Astrocyte of the cerebellum (primary cell): ENCODE measurements around the gene FXYD3.

Experiments
- DNase-seq: peaks from one replicate; pipeline ENCODE4 v3.0.0-alpha.2; 2011; ENCODE audit warnings: low read depth
- H3K4me3 ChIP-seq: 2 replicates; pipeline ENCODE4 v1.5.1; 2011; ENCODE audit warnings: mild to moderate bottlenecking, low read depth, low read length, moderate library complexity
- CTCF ChIP-seq: IDR thresholded peaks from 2 replicates; pipeline ENCODE4 v1.5.1; 2012; ENCODE audit warnings: low read length, low read depth, moderate library complexity, mild to moderate bottlenecking; ENCODE audit errors: missing control alignments
- in situ Hi-C: cut with HindIII; loops from 2 replicates; pipeline ENCODE4 v1.10.0; 2017; ENCODE audit warnings: low sequenced_read_pairs

Gene FXYD3

GRCh38 chr19:35090506-35091214 is 25.0 kb upstream of the FXYD3 start:
- DNase-seq: peak; percentile 29
- no peak overlapping the region for H3K4me3 ChIP-seq
- in situ Hi-C loops: no loop called here
- peak; percentile 62 for TF ChIP-seq CTCF

DNA sequence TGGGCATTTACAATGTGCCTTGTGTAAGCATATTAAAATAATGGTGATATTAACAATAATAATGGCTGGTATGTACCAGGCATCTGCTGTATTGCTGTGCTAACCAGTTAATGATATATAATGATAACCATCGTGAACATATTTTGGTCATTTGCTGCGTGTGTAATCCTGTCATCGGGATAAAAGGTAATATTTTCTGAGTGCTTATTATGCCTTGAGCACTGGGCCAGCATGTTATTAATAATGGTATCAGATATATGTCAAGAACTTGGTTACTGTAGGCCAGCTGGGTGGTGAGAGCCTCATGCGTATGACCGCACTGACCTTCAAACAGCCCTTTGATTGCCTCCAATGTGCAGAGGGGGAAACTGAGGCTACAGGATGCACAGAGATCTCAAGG is 22.2 kb upstream of the FXYD3 start:
- DNase-seq: no peak
- in situ Hi-C loops: no loop called here
- no peak for TF ChIP-seq CTCF
- H3K4me3 ChIP-seq: no peak overlapping the region

GRCh38 chr19:35093941-35094647 is 21.5 kb upstream of the FXYD3 start:
- no peak for DNase-seq
- H3K4me3 ChIP-seq: no peak overlapping the region
- no peak for TF ChIP-seq CTCF
- in situ Hi-C loops: no loop called here

DNA sequence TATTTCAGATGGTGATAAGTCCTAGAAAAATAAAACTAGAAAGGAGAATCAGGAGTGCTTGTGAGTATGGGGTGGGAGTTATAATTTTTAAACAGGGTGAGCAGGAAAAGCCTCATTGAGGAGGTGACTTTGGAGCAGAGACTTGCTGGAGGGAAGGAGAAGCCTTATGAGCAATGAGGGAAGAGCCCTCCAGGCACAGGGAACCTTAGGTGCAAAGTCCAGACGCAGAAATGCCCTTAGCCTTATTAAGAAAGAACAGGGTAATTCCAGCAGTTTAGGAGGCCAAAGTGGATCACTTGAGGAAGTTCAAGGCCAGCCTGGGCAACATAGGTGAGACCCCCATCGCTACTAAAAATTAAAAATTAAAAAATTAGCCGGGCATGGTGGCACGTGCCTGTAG is 21.0 kb upstream of the FXYD3 start:
- no peak for DNase-seq
- H3K4me3 ChIP-seq: no peak overlapping the region
- no peak for TF ChIP-seq CTCF
- in situ Hi-C loops: no loop called here

- no peak overlapping the region for H3K4me3 ChIP-seq
- in situ Hi-C loops: no loop called here
- TF ChIP-seq CTCF: no peak
- DNase-seq: no peak
Observed at GRCh38 chr19:35095667-35096368, 19.8 kb upstream of the FXYD3 start.

- no peak for TF ChIP-seq CTCF
- DNase-seq: no peak
- in situ Hi-C loops: no loop called here
- H3K4me3 ChIP-seq: no peak overlapping the region
Observed at GRCh38 chr19:35098413-35099049, 17.1 kb upstream of the FXYD3 start.
